HG03565 (cell line): ENCODE data around the gene IMMP2L.

Experiments used
- ATAC-seq: cut with Tn5 transposase; IDR thresholded peaks from one replicate; pipeline ENCODE4 v1.9.1; 2021; ENCODE audit warnings: mild to moderate bottlenecking, moderate library complexity; ENCODE audit not compliant: unreplicated experiment

IMMP2L gene

GRCh38 chr7:110797656-110798055 is 764.6 kb downstream of the IMMP2L start:
- no peak for ATAC-seq

GRCh38 chr7:110790992-110791391 is 771.3 kb downstream of the IMMP2L start:
- no peak for ATAC-seq

DNA sequence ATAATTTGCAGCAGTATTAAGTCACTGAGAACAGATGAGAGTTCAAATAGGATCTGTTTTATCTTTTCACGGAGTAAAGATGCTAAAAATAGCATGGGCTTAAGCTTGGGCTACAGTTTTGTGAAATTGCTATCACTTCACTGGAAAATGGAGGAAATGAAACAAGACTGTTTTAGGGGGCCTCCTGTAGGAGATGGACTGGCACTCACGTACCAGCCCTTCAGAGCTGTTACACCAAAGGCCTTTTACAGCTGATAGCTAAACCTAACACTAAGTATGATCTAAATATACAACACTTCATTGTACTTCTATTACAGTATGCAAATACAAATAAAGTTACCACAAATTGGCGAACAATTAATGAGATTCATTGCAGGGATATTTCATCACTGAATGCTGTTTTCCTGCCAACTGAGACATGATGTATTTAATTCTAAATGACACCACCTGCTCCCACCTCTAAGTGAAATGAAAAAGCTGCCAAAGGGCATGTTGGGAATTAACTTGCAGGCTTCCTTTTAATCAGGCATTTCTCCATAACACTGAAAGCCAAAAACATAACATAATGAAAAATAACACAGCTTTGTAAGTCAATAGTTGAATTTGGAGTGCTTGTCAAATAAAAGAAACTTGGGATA is 775.8 kb downstream of the IMMP2L start:
- ATAC-seq = no peak

GRCh38 chr7:110784749-110785148 is 777.5 kb downstream of the IMMP2L start:
- ATAC-seq = no peak

GRCh38 chr7:110780712-110781111 is 781.6 kb downstream of the IMMP2L start:
- ATAC-seq = no peak

DNA sequence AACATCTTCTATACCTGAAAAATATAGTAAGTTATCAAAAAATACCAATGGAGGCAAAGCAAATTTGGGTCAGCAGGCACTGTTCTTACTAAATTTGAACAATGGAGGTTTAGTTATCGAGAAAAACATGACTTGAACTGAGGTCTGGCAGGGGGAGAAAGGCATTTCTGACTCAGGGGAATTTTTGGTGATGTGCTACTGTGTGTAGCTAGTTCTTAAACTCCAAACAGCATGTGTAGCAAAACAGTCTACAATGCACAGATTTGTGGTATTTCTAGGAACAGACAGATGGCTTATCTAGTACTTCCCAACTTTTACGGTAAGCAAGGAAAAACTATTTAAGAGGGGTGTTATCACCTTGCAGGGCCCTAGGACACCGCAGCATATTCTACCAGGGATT is 783.0 kb downstream of the IMMP2L start:
- ATAC-seq = no peak

DNA sequence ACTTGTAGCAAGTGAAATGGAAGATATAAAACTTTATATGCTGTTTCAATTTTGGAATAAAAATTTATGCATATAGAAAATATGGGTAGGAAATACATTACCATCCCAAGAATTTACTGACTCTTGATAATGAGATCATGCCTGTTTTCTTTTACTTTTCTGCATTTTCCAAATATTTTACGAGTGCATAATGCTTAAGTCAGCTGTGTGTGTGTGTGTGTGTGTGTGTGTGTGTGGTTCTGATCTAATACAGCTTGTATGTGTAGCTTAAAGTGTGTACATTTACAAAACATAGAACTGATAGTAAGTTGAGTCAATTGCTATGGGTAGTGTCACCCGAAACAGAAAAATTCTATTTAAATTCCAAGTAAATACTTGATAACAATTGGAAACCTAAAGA is 787.2 kb downstream of the IMMP2L start:
- ATAC-seq = no peak

- no peak for ATAC-seq
Observed at GRCh38 chr7:110774071-110774470, 788.2 kb downstream of the IMMP2L start.

GRCh38 chr7:110772615-110773014 is 789.7 kb downstream of the IMMP2L start:
- ATAC-seq = no peak

DNA sequence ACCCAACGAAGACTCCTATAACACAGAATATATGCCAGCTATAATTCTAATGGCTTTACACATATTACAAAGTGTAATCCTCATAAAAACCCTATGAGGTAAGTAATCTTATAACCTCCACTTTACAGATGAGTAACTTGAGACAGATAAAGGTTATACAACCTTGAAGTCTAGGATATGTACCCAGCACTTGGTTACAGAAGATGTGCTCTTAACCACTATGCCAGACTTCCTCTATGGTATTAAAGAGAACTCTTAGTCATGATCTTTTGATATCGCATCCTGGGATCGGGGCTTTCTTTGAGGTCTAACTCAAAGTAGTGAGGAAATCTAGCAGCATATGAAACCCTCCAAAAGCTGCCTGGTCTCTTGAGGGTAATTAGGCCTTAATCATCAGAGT is 790.6 kb downstream of the IMMP2L start:
- ATAC-seq = no peak

DNA sequence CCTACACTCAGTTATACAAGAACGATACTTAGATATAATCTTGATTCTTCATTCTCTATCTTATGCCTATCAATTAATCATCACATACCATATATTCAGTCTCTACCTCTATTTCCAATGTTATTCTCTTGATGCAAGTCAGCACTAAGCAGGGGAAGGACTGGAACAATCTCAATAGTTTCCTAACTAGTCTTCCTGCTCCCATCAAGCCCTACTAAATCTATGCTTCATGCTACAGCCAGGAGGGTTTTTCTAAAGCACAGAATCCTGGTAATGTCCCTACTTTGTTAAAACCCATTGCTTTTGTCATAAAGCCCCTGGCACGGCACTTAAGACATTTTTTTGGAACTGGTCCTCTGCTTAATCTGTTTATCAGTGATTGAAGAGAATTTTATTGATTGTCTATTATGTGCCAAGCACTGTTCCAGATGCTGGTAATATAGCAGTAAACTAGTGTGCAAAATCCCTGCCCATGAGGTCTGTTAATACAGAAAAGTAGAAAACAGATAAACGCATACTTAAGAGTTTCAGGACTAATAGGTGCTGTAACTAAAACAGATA is 794.7 kb downstream of the IMMP2L start:
- ATAC-seq = no peak

DNA sequence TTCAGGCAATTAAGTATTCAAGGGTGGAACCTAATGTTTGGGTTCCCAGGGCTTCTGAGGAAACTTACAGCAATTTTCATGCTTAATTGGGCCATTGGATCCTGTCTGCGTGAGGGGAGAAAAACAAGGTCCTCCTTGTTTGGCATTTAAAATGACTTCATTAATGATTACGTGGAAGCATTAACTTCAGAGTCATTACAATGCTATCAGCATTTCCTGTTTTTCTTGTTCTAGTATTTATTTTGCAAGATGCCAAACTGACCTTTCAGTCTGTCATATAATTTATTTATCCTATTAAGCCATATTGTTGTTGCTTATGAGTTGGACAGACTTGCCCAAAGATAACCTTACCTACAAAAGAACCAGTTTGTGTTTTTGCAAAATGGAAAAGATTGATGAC is 795.4 kb downstream of the IMMP2L start:
- ATAC-seq = no peak

GRCh38 chr7:110764852-110765251 is 797.4 kb downstream of the IMMP2L start:
- no peak for ATAC-seq

GRCh38 chr7:110762546-110763225 is 799.6 kb downstream of the IMMP2L start:
- ATAC-seq = no peak

DNA sequence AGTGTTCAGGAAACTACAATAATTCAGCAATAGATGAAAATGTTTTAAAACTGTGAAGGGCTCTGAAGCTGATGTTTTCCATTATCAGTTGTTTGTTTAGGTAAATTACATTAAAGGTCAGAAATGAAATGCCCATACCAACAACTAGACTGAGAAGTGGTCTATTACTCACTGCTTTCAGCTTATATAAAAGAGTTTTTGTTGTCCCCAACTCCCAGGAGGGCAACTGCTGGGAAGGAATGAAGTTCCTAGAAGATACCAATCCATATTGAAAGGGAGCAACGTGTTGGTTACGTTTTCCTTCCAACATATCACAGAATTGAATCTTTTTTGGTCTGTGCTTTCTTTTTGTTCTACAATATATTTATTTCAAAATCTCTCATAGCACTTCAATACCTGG is 802.0 kb downstream of the IMMP2L start:
- ATAC-seq = no peak

GRCh38 chr7:110759069-110759468 is 803.2 kb downstream of the IMMP2L start:
- ATAC-seq = no peak

- ATAC-seq = no peak
Observed at GRCh38 chr7:110754649-110755048, 807.6 kb downstream of the IMMP2L start.

DNA sequence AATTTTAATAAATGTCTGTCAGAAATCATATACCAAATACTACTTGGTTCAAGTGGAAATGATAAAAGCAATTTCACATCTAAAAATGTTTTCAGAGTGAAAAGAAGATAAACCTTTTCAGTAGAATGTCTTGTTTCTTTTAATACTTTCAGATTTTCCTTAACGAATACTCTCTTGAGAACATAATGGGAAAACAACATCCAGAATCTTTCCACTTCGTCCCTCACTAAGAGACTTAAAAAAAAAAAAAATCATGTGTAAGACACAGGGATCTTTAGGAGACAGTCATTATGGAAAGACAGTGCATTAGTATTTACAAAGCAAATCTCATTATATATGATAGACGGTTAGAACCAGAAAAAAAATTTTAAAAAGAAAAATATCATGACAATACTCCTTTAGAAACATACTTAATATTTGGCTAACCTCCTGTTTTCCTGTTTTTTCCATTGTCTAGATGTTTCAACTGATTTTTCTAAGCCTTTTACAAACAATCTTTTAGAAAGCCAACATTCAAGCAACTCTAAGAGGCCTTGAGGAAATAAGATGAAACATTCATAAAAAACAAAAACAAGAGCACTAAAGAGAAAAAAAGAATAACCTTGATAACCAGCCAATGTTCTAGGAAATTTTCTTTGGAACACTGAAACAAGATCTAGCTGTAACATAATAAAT is 811.2 kb downstream of the IMMP2L start:
- ATAC-seq = no peak

DNA sequence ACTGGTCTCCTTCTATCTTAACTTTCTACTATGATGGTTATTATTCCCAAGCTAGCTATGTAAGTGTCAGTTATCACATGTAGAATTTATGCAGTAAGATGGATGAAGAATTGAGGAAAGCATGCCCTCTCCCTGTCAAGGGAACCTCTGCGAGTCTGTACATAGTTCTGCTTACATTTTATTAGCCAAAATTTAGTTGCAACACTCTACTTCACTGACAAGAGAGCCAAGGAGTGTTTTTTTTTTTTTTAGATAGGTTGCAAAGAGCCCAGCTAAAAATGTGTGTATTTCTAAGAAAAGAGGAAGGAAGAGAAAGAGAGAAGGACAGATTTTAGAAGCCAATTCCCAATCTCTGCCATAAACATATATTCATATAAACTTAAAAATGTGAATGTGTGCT is 829.1 kb downstream of the IMMP2L start:
- ATAC-seq = no peak

DNA sequence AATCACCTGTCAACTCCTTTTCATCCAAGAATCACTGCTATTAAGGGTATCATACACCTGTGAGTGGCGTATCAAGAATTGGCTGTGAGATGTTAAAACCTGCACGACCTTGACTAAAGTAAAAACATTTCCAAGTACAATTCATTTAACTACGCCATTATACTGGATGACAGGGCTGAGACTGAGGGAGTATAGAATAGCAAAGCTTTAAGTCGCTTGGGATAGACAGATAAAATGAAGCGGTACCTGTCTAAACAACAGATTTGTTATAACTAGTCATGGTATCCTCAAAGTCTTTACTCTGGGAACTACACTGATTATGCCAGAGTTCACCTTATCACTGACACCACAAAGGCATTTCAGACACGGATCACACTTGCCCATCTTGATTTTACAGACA is 837.5 kb downstream of the IMMP2L start:
- no peak for ATAC-seq

DNA sequence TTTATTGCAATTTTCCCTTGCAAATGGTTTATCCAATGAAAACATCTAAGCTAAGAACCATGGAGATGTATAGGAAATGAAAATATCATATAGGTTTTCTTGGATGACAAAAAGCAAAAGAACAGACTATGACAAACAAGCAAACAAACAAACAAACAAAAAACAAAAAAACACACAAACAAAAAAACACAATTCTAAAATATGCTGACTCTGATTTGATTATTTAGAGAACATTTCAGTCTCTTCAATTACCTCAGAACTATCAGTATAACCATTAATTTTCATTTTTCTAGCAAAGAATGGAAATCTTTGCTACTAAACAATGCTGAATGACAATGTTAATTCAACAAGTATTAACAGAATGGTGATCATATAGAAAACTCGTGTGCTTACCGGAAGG is 840.9 kb downstream of the IMMP2L start:
- ATAC-seq = no peak

- ATAC-seq = no peak
Observed at GRCh38 chr7:110720626-110721025, 841.7 kb downstream of the IMMP2L start.
